Caco-2 (cell line): ENCODE measurements around the gene MARCHF4. TPM values are rescaled to one million over a fixed set of nuclear protein-coding genes. Genes with fewer than 3 reads are reported as not detected.

ENCODE experiments used
- BruUV-seq: library from RNA; stranded (reverse); fragments of 400-500 nt; replicated peaks from 2 replicates; lab custom pipeline; 2021; lab: Mats Ljungman, UMichigan
- CTCF ChIA-PET: fragments of 300-600 bp; sonication (Branson Sonifier 250); formaldehyde crosslinking; loops from one replicate; lab custom pipeline; 2022; ENCODE audit warnings: antibody characterized with exemption; lab: Charles Lee
- POLR2A ChIA-PET: fragments of 300-600 bp; sonication (Branson Sonifier 250); formaldehyde crosslinking; loops from one replicate; lab custom pipeline; 2022; ENCODE audit warnings: antibody characterized with exemption; lab: Charles Lee
- DNase-seq, 2 experiments: peaks; one replicate each; pipeline versions ENCODE4 v3.0.0 to v3.0.0-alpha.2; 2020 to 2022
- H3K27me3 ChIP-seq: replicated peaks from 2 replicates; pipeline ENCODE4 v1.6.0; 2011; ENCODE audit warnings: low read length; ENCODE audit not compliant: control insufficient read depth, insufficient read depth
- H3K36me3 ChIP-seq: 2 replicates; pipeline ENCODE4 v1.5.1; 2011; ENCODE audit warnings: low read length; ENCODE audit not compliant: control insufficient read depth, insufficient read depth
- H3K4me1 ChIP-seq: fragments of 250-450 bp; sonication (Bioruptor Pico); 2 replicates; pipeline ENCODE4 v1.5.1; 2020; ENCODE audit warnings: mild to moderate bottlenecking
- H3K4me3 ChIP-seq: 2 replicates; pipeline ENCODE4 v1.5.1; 2011; ENCODE audit warnings: low read depth, mild to moderate bottlenecking, control low read depth, low read length
- H3K9me3 ChIP-seq: fragments of 250-450 bp; sonication (Bioruptor Pico); 2 replicates; pipeline ENCODE4 v1.5.1; 2020; ENCODE audit warnings: mild to moderate bottlenecking, moderate library complexity
- H3K27ac Mint-ChIP-seq: one replicate; pipeline ENCODE4 v1.8.0; 2022; ENCODE audit warnings: mixed read lengths; ENCODE audit not compliant: unreplicated experiment
- H3K27me3 Mint-ChIP-seq: one replicate; pipeline ENCODE4 v1.8.0; 2022; ENCODE audit warnings: mixed read lengths; ENCODE audit not compliant: insufficient read depth, unreplicated experiment
- H3K36me3 Mint-ChIP-seq: one replicate; pipeline ENCODE4 v1.8.0; 2022; ENCODE audit warnings: mild to moderate bottlenecking, mixed read lengths; ENCODE audit not compliant: insufficient read depth, unreplicated experiment
- H3K4me1 Mint-ChIP-seq: one replicate; pipeline ENCODE4 v1.8.0; 2022; ENCODE audit warnings: low read depth, mixed read lengths; ENCODE audit not compliant: unreplicated experiment
- H3K4me3 Mint-ChIP-seq: one replicate; pipeline ENCODE4 v1.8.0; 2022; ENCODE audit warnings: mild to moderate bottlenecking, moderate library complexity, mixed read lengths; ENCODE audit not compliant: unreplicated experiment
- H3K9me3 Mint-ChIP-seq: one replicate; pipeline ENCODE4 v1.8.0; 2022; ENCODE audit warnings: mixed read lengths; ENCODE audit not compliant: unreplicated experiment
- intact Hi-C: fragments of 100-400 bp; cut with micrococcal nuclease; formaldehyde crosslinking; loops from one replicate; pipeline ENCODE4 v1.10.0; 2022; ENCODE audit not compliant: unreplicated experiment
- total RNA-seq: library from RNA; stranded (reverse); gene quantifications from 2 replicates; pipeline ENCODE4 v1.2.3, GENCODE V29; 2022
- TF ChIP-seq, protein P1 (sequence below), 2 experiments: fragments of 200-600 bp in 1 of 2; IDR thresholded peaks; 1 replicate in 1 of 2; 2 replicates in 1 of 2; pipeline versions ENCODE4 v1.5.1 to v1.8.0; 2011 to 2022; ENCODE audit warnings: antibody characterized with exemption in 1 of 2, control low read depth in 1 of 2, inconsistent platforms in 1 of 2, low read depth in 1 of 2, low read length in 1 of 2, mild to moderate bottlenecking in 1 of 2, moderate library complexity in 1 of 2; ENCODE audit not compliant: insufficient read depth in 1 of 2, severe bottlenecking in 1 of 2, unreplicated experiment in 1 of 2

MARCHF4 gene
- total RNA-seq, 1 experiment from 2014 or later: not detected

DNA sequence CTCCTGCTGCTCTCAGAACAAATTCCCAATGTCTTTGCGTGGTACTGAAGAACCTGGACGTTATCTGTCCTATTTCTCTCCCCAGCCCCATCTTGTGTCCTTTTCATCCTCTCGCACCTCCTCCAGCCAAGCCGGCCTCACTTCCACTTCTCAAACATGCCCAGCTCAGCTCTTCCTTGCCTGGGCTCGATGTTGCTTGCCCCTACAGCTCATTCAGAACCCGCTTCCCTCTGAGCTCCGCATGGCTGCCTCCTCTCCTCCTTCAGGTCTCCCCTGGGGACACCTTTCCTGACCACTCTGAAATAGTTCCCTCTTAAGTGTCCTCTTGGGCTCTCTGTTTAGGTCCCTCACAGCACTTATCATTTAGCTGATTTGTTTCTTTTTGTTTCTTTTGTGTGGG, 33.3 kb upstream of the MARCHF4 start:
- no peaks in the 10 kb centered on the region for H3K27me3 ChIP-seq
- H3K36me3 ChIP-seq: no peaks in the 10 kb centered on the region
- TF ChIP-seq, protein P1, sequence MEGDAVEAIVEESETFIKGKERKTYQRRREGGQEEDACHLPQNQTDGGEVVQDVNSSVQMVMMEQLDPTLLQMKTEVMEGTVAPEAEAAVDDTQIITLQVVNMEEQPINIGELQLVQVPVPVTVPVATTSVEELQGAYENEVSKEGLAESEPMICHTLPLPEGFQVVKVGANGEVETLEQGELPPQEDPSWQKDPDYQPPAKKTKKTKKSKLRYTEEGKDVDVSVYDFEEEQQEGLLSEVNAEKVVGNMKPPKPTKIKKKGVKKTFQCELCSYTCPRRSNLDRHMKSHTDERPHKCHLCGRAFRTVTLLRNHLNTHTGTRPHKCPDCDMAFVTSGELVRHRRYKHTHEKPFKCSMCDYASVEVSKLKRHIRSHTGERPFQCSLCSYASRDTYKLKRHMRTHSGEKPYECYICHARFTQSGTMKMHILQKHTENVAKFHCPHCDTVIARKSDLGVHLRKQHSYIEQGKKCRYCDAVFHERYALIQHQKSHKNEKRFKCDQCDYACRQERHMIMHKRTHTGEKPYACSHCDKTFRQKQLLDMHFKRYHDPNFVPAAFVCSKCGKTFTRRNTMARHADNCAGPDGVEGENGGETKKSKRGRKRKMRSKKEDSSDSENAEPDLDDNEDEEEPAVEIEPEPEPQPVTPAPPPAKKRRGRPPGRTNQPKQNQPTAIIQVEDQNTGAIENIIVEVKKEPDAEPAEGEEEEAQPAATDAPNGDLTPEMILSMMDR (IDR thresholded peaks at IDR 0.05; ENCODE audit: insufficient read depth in 1 of 2, low read depth in 1 of 2, low read length in 1 of 2, severe bottlenecking in 1 of 2, unreplicated experiment in 1 of 2): no peak
- ChIA-PET CTCF (no interaction called here), POLR2A (no interaction called here)
- Mint-ChIP-seq H3K4me3 (no peak overlapping the region), H3K36me3 (no peaks in the 10 kb centered on the region), H3K9me3 (no peaks in the 10 kb centered on the region), H3K27ac (no peak overlapping the region), H3K4me1 (no peaks in the 10 kb centered on the region), H3K27me3 (peaks cover 16% of the 10 kb centered on the region)
- BruUV-seq: no TSS peak
- intact Hi-C loops: loop anchor here (2.0 kb wide), 2 partner anchors 183 to 255 kb away; no protein-coding TSS in a partner anchor
- no peaks in the 10 kb centered on the region for H3K4me1 ChIP-seq
- H3K9me3 ChIP-seq: no peaks in the 10 kb centered on the region
- no peak for DNase-seq
- no peak overlapping the region for H3K4me3 ChIP-seq

DNA sequence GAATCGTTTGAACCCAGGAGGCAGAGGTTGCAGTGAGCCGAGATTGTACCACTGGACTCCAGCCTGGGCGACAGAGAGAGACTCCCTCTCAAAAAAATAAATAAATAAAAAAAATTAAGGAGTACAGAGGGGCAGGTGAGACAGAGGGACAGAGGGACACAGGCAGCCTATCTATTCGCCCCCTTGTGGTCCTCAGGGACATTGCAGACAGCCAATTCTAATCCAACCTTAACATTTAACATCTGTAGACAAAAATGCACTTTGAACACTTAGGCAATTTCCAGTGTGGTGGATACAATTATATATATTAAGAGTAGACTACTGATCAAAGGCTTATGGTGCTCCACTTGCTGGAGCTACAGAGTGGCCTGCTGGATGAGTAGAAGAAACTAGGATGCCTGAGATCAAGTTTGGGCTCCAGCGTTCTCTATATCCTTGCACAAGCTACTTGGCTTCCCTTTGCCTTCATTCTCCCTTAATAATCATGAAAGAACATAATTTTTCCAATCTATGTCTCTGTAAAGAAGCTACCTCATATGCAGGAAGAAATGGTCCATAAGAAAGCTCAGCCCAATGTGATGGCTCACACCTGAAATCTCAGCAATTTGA, 31.8 kb upstream of the MARCHF4 start:
- TF ChIP-seq, protein P1 (IDR thresholded peaks at IDR 0.05; ENCODE audit: insufficient read depth in 1 of 2, low read depth in 1 of 2, low read length in 1 of 2, severe bottlenecking in 1 of 2, unreplicated experiment in 1 of 2): peak; percentile 76 to 90
- POLR2A ChIA-PET: interaction anchor here (0.6 kb wide), 1 partner anchor 31 kb away, joined by 3 read pairs; no protein-coding TSS in a partner anchor
- intact Hi-C loops: loop anchor here (2.0 to 5.0 kb wide), 3 partner anchors 181 to 342 kb away; no protein-coding TSS in a partner anchor
- peaks cover 1% of the 10 kb centered on the region for H3K27me3 ChIP-seq
- CTCF ChIA-PET: no interaction called here
- peak in 1 of 2 experiments; percentile 51 for DNase-seq
- H3K36me3 Mint-ChIP-seq: no peaks in the 10 kb centered on the region
- no peaks in the 10 kb centered on the region for H3K9me3 ChIP-seq
- H3K4me1 Mint-ChIP-seq: no peaks in the 10 kb centered on the region
- no peak overlapping the region for H3K4me3 ChIP-seq
- H3K36me3 ChIP-seq: no peaks in the 10 kb centered on the region
- no peaks in the 10 kb centered on the region for H3K4me1 ChIP-seq
- peaks cover 16% of the 10 kb centered on the region for H3K27me3 Mint-ChIP-seq
- no TSS peak for BruUV-seq
- H3K9me3 Mint-ChIP-seq: no peaks in the 10 kb centered on the region
- H3K4me3 Mint-ChIP-seq: no peak overlapping the region
- H3K27ac Mint-ChIP-seq: no peak overlapping the region

DNA sequence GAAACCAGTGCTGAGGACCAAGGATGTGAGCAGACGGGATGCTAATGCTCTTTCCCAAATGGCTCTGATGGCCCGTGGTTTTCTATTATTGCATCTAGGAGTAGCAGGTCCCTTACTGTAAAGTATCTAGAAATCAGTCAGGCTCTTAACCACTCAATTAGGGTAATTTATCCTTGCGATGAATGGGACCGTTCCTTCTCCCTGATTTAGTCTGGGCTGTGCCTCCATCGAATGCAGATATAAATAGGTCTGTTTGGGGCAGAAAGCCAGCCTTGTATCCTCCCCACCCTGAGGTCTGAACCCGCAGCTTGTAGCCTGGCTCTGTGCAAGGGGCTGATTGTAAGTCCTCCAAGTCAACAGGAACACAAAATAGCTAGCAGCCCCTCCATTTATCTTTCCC, 30.5 kb upstream of the MARCHF4 start:
- no peaks in the 10 kb centered on the region for H3K4me1 ChIP-seq
- BruUV-seq: no TSS peak
- no peak overlapping the region for H3K4me3 ChIP-seq
- no peak for DNase-seq
- Mint-ChIP-seq H3K9me3 (no peaks in the 10 kb centered on the region), H3K4me1 (no peaks in the 10 kb centered on the region), H3K27me3 (peaks cover 16% of the 10 kb centered on the region), H3K27ac (no peak overlapping the region), H3K4me3 (no peak overlapping the region), H3K36me3 (no peaks in the 10 kb centered on the region)
- H3K36me3 ChIP-seq: no peaks in the 10 kb centered on the region
- TF ChIP-seq, protein P1 (IDR thresholded peaks at IDR 0.05; ENCODE audit: insufficient read depth in 1 of 2, low read depth in 1 of 2, low read length in 1 of 2, severe bottlenecking in 1 of 2, unreplicated experiment in 1 of 2): no peak
- CTCF ChIA-PET: no interaction called here
- intact Hi-C loops: loop anchor here (5.0 kb wide), 1 partner anchor 340 kb away; no protein-coding TSS in a partner anchor
- no peaks in the 10 kb centered on the region for H3K9me3 ChIP-seq
- H3K27me3 ChIP-seq: peaks cover 2% of the 10 kb centered on the region
- POLR2A ChIA-PET: interaction anchor here (0.5 kb wide), 1 partner anchor 56 kb away, joined by 16 read pairs; no protein-coding TSS in a partner anchor
